GM23338 (cell line): Measurements from ENCODE around the gene CEP250.

Experiments used
- EZH2 ChIP-seq: fragments of 200-600 bp; sonication (generic); IDR thresholded peaks from one replicate; pipeline ENCODE4 v1.8.0; 2017; ENCODE audit warnings: antibody characterized with exemption, mild to moderate bottlenecking, low read depth; ENCODE audit not compliant: unreplicated experiment
- EZH2phosphoT487 ChIP-seq: fragments of 200-600 bp; sonication (generic); IDR thresholded peaks from one replicate; pipeline ENCODE4 v1.8.1; 2018; ENCODE audit warnings: antibody characterized with exemption; ENCODE audit not compliant: unreplicated experiment
- NANOG ChIP-seq: IDR thresholded peaks from 2 replicates; pipeline ENCODE4 v1.6.1; 2016; ENCODE audit warnings: antibody characterized with exemption, borderline replicate concordance
- POLR2AphosphoS5 ChIP-seq: IDR thresholded peaks from 2 replicates; pipeline ENCODE4 v1.6.1; 2016; ENCODE audit warnings: antibody characterized with exemption, low read depth
- TF ChIP-seq, protein P1 (sequence below), 2 experiments: fragments of 200-600 bp in 1 of 2; sonication (generic) in 1 of 2; conservative IDR thresholded peaks; 2 replicates each; pipeline versions ENCODE4 v1.5.1 to v1.6.1; 2016 to 2017; ENCODE audit warnings: antibody characterized with exemption in 2 of 2, low read depth in 2 of 2, mild to moderate bottlenecking in 2 of 2, moderate library complexity in 1 of 2

- TF ChIP-seq, protein P1, sequence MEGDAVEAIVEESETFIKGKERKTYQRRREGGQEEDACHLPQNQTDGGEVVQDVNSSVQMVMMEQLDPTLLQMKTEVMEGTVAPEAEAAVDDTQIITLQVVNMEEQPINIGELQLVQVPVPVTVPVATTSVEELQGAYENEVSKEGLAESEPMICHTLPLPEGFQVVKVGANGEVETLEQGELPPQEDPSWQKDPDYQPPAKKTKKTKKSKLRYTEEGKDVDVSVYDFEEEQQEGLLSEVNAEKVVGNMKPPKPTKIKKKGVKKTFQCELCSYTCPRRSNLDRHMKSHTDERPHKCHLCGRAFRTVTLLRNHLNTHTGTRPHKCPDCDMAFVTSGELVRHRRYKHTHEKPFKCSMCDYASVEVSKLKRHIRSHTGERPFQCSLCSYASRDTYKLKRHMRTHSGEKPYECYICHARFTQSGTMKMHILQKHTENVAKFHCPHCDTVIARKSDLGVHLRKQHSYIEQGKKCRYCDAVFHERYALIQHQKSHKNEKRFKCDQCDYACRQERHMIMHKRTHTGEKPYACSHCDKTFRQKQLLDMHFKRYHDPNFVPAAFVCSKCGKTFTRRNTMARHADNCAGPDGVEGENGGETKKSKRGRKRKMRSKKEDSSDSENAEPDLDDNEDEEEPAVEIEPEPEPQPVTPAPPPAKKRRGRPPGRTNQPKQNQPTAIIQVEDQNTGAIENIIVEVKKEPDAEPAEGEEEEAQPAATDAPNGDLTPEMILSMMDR (conservative IDR thresholded peaks at IDR 0.05; ENCODE audit: low read depth in 2 of 2), result no peak
- TF ChIP-seq NANOG, result no peak
- no peak for TF ChIP-seq POLR2AphosphoS5
- TF ChIP-seq EZH2, result no peak
- no peak for TF ChIP-seq EZH2phosphoT487
These were observed 96.1 kb downstream of the CEP250 start for GRCh38 chr20:35551503-35551902.
